H7 (cell line): Measurements from ENCODE around the gene HNRNPA0. TPM values are rescaled to one million over a fixed set of nuclear protein-coding genes. Genes with fewer than 3 reads are reported as not detected.

Source experiments
- DNase-seq: peaks from one replicate; pipeline ENCODE4 v3.0.0; 2012
- H3K27me3 ChIP-seq: 2 replicates; pipeline ENCODE4 v1.6.0; 2011; ENCODE audit warnings: mild to moderate bottlenecking, low read length; ENCODE audit not compliant: control insufficient read depth, insufficient read depth
- H3K36me3 ChIP-seq: replicated peaks from 2 replicates; pipeline ENCODE4 v1.5.1; 2011; ENCODE audit warnings: low read length; ENCODE audit not compliant: control insufficient read depth, insufficient read depth
- H3K4me3 ChIP-seq: 2 replicates; pipeline ENCODE4 v1.5.1; 2011; ENCODE audit warnings: low read depth, mild to moderate bottlenecking, control low read depth, low read length, moderate library complexity; ENCODE audit not compliant: insufficient read depth
- total RNA-seq: library from RNA; depleted of rRNA; stranded (reverse); fragments of >200 nt; shearing (Covaris generic); gene quantifications from 2 replicates; pipeline ENCODE4 v1.2.3, GENCODE V29; 2014

The HNRNPA0 gene
- total RNA-seq, 1 experiment from 2014 or later, result 23.9 TPM

GRCh38 chr5:137741718-137742117, 12.4 kb downstream of the HNRNPA0 start:
- Histone ChIP-seq H3K36me3 (no peaks in the 10 kb centered on the region), H3K27me3 (no peaks in the 10 kb centered on the region), H3K4me3 (no peak overlapping the region)
- DNase-seq, result no peak

- Histone ChIP-seq H3K4me3 (no peak overlapping the region), H3K27me3 (no peaks in the 10 kb centered on the region), H3K36me3 (no peaks in the 10 kb centered on the region)
- DNase-seq, result no peak
Measured at GRCh38 chr5:137739737-137740136, 14.4 kb downstream of the HNRNPA0 start.

GRCh38 chr5:137738947-137739346, 15.2 kb downstream of the HNRNPA0 start:
- Histone ChIP-seq H3K27me3 (no peaks in the 10 kb centered on the region), H3K4me3 (no peak overlapping the region), H3K36me3 (no peaks in the 10 kb centered on the region)
- DNase-seq, result no peak

- no peak for DNase-seq
- no peak overlapping the region for H3K4me3 ChIP-seq
- H3K36me3 ChIP-seq, result no peaks in the 10 kb centered on the region
- no peaks in the 10 kb centered on the region for H3K27me3 ChIP-seq
Measured at GRCh38 chr5:137737349-137738131, 16.6 kb downstream of the HNRNPA0 start.

- H3K4me3 ChIP-seq, result no peak overlapping the region
- no peak for DNase-seq
- H3K36me3 ChIP-seq, result no peaks in the 10 kb centered on the region
- H3K27me3 ChIP-seq, result no peaks in the 10 kb centered on the region
Measured at GRCh38 chr5:137736496-137736895, 17.7 kb downstream of the HNRNPA0 start.

GRCh38 chr5:137735555-137736284, 18.4 kb downstream of the HNRNPA0 start, which contains the start of gene KLHL3:
Gene KLHL3, minus strand, starts transcription at chr5:137736089. Its CDS starts 443 bp downstream, at chr5:137735646.
- Histone ChIP-seq H3K36me3 (no peaks in the 10 kb centered on the region), H3K27me3 (no peaks in the 10 kb centered on the region), H3K4me3 (peak within 1 kb of the TSS; percentile 49)
- peak; percentile 75 for DNase-seq

GRCh38 chr5:137734962-137735554, 19.1 kb downstream of the HNRNPA0 start:
- Histone ChIP-seq H3K4me3 (peak overlapping the region; percentile 49), H3K36me3 (no peaks in the 10 kb centered on the region), H3K27me3 (no peaks in the 10 kb centered on the region)
- DNase-seq, result peak; percentile 24

GRCh38 chr5:137734331-137734730, 19.8 kb downstream of the HNRNPA0 start:
- DNase-seq, result no peak

GRCh38 chr5:137733922-137734321, 20.2 kb downstream of the HNRNPA0 start:
- Histone ChIP-seq H3K4me3 (no peak overlapping the region), H3K36me3 (no peaks in the 10 kb centered on the region), H3K27me3 (no peaks in the 10 kb centered on the region)
- no peak for DNase-seq

More at GRCh38 chr5:137734331-137734730, 19.8 kb downstream of the HNRNPA0 start:
- Histone ChIP-seq H3K4me3 (0 out of 2 replicates have a peak overlapping the region, but pooled peaks have one; percentile 2), H3K27me3 (no peaks in the 10 kb centered on the region), H3K36me3 (no peaks in the 10 kb centered on the region)

GRCh38 chr5:137733006-137733405, 21.2 kb downstream of the HNRNPA0 start:
- H3K36me3 ChIP-seq, result no peaks in the 10 kb centered on the region
- DNase-seq, result no peak
- H3K4me3 ChIP-seq, result no peak overlapping the region
- H3K27me3 ChIP-seq, result no peaks in the 10 kb centered on the region

- H3K36me3 ChIP-seq, result no peaks in the 10 kb centered on the region
- H3K4me3 ChIP-seq, result no peak overlapping the region
- no peaks in the 10 kb centered on the region for H3K27me3 ChIP-seq
- DNase-seq, result no peak
Measured at GRCh38 chr5:137731176-137731575, 23.0 kb downstream of the HNRNPA0 start.

GRCh38 chr5:137730336-137730735, 23.8 kb downstream of the HNRNPA0 start:
- Histone ChIP-seq H3K27me3 (no peaks in the 10 kb centered on the region), H3K36me3 (no peaks in the 10 kb centered on the region), H3K4me3 (no peak overlapping the region)
- DNase-seq, result no peak

- no peak for DNase-seq
- no peak overlapping the region for H3K4me3 ChIP-seq
- no peaks in the 10 kb centered on the region for H3K27me3 ChIP-seq
- H3K36me3 ChIP-seq, result no peaks in the 10 kb centered on the region
Measured at GRCh38 chr5:137728048-137728447, 26.1 kb downstream of the HNRNPA0 start.

- no peaks in the 10 kb centered on the region for H3K36me3 ChIP-seq
- DNase-seq, result no peak
- H3K27me3 ChIP-seq, result no peaks in the 10 kb centered on the region
- H3K4me3 ChIP-seq, result no peak overlapping the region
Measured at GRCh38 chr5:137727623-137728022, 26.5 kb downstream of the HNRNPA0 start.

- Histone ChIP-seq H3K4me3 (no peak overlapping the region), H3K27me3 (no peaks in the 10 kb centered on the region), H3K36me3 (no peaks in the 10 kb centered on the region)
- DNase-seq, result no peak
Measured at GRCh38 chr5:137724251-137724650, 29.9 kb downstream of the HNRNPA0 start.
